HFF-Myc (cell line): Measurements from ENCODE around the gene GKN2.

Experiments used
- DNase-seq: peaks from one replicate; pipeline ENCODE4 v3.0.0-alpha.2; 2011; ENCODE audit warnings: low read depth; ENCODE audit errors: extremely low read depth
- H3K4me3 ChIP-seq: replicated peaks from 2 replicates; pipeline ENCODE4 v1.5.1; 2011; ENCODE audit warnings: low read depth, mild to moderate bottlenecking, control low read depth, low read length
- TF ChIP-seq, protein P1 (sequence below): IDR thresholded peaks from 2 replicates; pipeline ENCODE4 v1.5.1; 2012; ENCODE audit warnings: mild to moderate bottlenecking, low read depth, low read length, control low read depth; ENCODE audit errors: missing control alignments

The GKN2 gene

GRCh38 chr2:68937346-68938055 is 15.2 kb downstream of the GKN2 start:
- no peak overlapping the region for H3K4me3 ChIP-seq
- no peak for DNase-seq
- TF ChIP-seq, protein P1, sequence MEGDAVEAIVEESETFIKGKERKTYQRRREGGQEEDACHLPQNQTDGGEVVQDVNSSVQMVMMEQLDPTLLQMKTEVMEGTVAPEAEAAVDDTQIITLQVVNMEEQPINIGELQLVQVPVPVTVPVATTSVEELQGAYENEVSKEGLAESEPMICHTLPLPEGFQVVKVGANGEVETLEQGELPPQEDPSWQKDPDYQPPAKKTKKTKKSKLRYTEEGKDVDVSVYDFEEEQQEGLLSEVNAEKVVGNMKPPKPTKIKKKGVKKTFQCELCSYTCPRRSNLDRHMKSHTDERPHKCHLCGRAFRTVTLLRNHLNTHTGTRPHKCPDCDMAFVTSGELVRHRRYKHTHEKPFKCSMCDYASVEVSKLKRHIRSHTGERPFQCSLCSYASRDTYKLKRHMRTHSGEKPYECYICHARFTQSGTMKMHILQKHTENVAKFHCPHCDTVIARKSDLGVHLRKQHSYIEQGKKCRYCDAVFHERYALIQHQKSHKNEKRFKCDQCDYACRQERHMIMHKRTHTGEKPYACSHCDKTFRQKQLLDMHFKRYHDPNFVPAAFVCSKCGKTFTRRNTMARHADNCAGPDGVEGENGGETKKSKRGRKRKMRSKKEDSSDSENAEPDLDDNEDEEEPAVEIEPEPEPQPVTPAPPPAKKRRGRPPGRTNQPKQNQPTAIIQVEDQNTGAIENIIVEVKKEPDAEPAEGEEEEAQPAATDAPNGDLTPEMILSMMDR: no peak

- DNase-seq: no peak
- TF ChIP-seq, protein P1: no peak
- H3K4me3 ChIP-seq: no peak overlapping the region
Observed at GRCh38 chr2:68936889-68937288, 15.8 kb downstream of the GKN2 start.

DNA sequence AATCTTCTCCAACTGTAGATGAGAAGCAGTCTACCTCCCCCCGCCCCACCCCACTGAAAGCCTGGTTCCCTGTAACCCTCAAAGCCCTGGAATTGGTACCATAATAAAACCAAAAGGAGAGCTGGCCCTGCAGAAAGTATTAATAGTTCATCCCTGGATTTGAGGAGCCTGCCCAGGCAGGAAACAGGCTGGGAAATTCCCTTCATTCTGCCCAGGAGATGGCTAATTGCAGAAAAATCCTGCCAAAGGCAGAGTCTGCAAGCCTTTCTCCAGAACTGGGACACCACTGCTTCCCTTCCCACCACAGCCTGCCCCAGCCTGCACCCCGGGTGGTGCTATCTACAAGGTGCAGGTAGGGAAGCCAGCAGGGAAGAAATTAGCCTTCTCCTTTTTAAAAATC is 16.3 kb downstream of the GKN2 start:
- no peak overlapping the region for H3K4me3 ChIP-seq
- TF ChIP-seq, protein P1: no peak
- no peak for DNase-seq

GRCh38 chr2:68935471-68935870 is 17.2 kb downstream of the GKN2 start:
- TF ChIP-seq, protein P1: no peak
- H3K4me3 ChIP-seq: no peak overlapping the region
- DNase-seq: no peak

GRCh38 chr2:68934021-68934420 is 18.7 kb downstream of the GKN2 start:
- TF ChIP-seq, protein P1: no peak
- H3K4me3 ChIP-seq: no peak overlapping the region
- DNase-seq: no peak

DNA sequence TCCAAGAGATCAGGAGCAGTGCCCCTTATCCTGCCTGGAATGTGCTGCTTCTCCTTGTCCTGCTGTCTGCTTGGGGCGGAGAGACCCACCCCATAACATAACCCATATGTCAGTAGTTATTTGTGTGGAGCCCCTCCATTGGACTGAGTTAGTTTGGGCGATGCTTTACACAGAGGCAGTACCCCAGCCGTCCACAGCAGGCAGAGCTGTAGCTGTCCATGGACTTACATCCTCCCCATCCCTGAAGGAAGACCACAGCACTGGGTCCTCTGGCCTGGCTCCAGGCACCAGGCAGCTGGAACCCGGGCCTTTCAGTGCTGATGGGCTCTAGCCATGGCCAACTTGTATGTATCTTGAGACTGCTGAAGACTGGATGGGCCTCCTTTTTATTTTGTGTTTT is 20.3 kb downstream of the GKN2 start:
- TF ChIP-seq, protein P1: no peak
- DNase-seq: no peak

GRCh38 chr2:68931799-68932198 is 20.9 kb downstream of the GKN2 start:
- no peak for DNase-seq
- TF ChIP-seq, protein P1: no peak
- no peak overlapping the region for H3K4me3 ChIP-seq

More for the DNA sequence above, 20.3 kb downstream of the GKN2 start:
- no peak overlapping the region for H3K4me3 ChIP-seq
